ENCODE data around the gene PKD1L1.

PKD1L1 gene

GRCh38 chr7:47735431-47736345 lies 212.6 kb downstream of the PKD1L1 start:
- DNase-seq (ENCODE audit: low read depth in 2 of 2): no peak

- no peak for DNase-seq (ENCODE audit: low read depth in 2 of 2)
Observed at GRCh38 chr7:47734949-47735291, 213.3 kb downstream of the PKD1L1 start.

- DNase-seq (ENCODE audit: low read depth in 2 of 2): no peak
Observed at GRCh38 chr7:47734287-47734948, 213.8 kb downstream of the PKD1L1 start.

DNA sequence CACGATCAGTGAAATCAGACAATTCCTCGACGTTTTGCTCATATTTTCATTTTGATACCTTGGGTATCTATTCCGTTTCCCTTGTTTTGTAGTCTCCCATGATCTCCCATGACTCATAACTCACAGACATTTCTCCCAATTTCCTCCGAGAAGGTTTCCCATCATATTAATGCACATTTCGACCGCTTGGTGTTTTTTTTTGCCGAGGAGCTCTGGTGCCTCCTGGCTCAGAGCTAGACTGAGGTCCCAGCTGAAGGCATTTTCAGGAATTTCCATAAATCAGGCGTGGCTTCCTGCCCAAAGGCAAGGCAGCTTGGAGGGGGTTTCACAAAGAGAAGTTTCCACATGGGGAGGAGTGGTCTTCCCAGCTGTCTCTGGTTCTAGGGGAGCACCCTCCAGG lies 218.1 kb downstream of the PKD1L1 start:
- DNase-seq (ENCODE audit: low read depth in 2 of 2): no peak

- DNase-seq (ENCODE audit: low read depth in 2 of 2): no peak
Observed at GRCh38 chr7:47726047-47726726, 222.1 kb downstream of the PKD1L1 start.

DNA sequence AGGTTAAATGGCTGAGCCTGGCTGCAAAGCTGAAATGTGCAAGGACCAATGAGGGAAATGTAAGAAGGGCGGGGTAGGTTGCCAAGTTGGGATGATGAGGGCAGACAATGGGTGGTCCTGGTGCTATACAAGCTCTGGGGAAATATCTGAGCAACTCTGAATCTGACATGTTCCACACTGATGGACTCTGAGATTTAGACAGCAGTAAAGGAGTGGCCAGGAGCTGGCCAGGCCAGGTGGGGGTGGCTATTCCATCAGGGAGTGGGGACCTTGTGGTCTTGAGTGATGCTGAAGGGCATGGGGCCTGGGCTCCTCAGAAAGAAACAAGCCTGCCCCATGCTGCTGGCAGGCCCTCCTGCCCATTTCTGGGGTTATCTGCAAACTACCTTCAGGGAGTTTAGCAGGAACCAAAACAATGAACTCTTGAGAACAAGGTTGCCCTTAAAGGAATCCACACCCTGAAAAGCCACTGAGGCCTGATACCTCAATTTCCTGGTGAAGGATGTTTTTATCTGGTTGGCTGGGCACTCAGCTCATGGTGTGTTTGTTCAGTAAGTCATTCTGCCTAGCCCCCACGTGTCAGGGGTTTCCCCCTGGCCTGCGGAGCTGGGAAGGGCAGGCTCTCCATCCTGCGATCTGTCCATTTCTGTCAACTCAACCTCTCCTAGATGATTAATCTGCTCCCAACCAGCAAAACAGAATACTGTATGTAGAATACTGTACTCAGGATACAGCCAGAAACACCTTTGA lies 223.1 kb downstream of the PKD1L1 start:
- no peak for DNase-seq (ENCODE audit: low read depth in 2 of 2)

All from stimulated activated CD8-positive, alpha-beta memory T cell treated with anti-CD3 and anti-CD28 coated beads, Interleukin-2, amount 100 ng/mL, for 1 hour (primary cell).